PFSK-1 (cell line): Measurements from ENCODE around the gene KIRREL3.

ENCODE experiments used
- FOXP2 ChIP-seq: optimal IDR thresholded peaks from 2 replicates; pipeline ENCODE3; 2011; ENCODE audit warnings: borderline replicate concordance, control low read depth, inconsistent platforms; ENCODE audit not compliant: insufficient read depth; ENCODE audit errors: extremely low read length, extremely low read depth
- POLR2AphosphoS5 ChIP-seq: IDR thresholded peaks from 2 replicates; pipeline ENCODE4 v1.6.1; 2012; ENCODE audit warnings: low read depth, mild to moderate bottlenecking, control low read depth, low read length, moderate library complexity
- SIN3A ChIP-seq: IDR thresholded peaks from 2 replicates; pipeline ENCODE4 v1.6.1; 2012; ENCODE audit warnings: mild to moderate bottlenecking, low read length, moderate library complexity, borderline replicate concordance; ENCODE audit not compliant: insufficient read depth
- TAF1 ChIP-seq: IDR thresholded peaks from 2 replicates; pipeline ENCODE4 v1.6.1; 2012; ENCODE audit warnings: low read length, control low read depth, borderline replicate concordance; ENCODE audit not compliant: insufficient read depth
- TF ChIP-seq, protein P1 (sequence below), 2 experiments: IDR thresholded peaks; 2 replicates each; pipeline versions ENCODE4 v1.6.1 to v1.8.0; 2011 to 2012; ENCODE audit warnings: low read depth in 2 of 2, low read length in 2 of 2, control low read depth in 1 of 2, inconsistent platforms in 1 of 2, mild to moderate bottlenecking in 1 of 2, moderate library complexity in 1 of 2; ENCODE audit not compliant: insufficient read depth in 1 of 2

DNA sequence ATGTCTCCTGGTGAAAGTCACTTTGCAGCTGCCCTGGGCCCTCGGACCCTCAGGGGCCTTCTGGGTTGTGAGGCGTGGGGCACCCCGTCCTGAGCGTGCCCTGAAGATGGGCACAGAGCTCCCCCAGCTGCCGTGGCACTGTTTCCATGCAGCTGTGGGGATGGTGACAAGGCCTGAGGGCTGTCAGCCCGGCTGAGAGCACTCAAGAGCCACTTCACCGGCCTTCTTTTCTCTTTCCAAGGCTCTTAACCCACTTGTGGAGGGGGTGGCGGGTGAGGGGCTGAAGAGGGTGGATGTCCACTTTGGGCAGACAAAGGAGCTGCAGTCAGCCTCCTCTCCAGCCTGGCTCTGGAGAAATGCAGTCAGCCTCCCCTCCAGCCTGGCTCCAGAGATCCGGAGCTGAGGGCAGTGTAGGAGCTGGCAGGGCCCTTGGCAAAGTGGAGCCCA lies 405.6 kb downstream of the KIRREL3 start:
- TF ChIP-seq, protein P1, sequence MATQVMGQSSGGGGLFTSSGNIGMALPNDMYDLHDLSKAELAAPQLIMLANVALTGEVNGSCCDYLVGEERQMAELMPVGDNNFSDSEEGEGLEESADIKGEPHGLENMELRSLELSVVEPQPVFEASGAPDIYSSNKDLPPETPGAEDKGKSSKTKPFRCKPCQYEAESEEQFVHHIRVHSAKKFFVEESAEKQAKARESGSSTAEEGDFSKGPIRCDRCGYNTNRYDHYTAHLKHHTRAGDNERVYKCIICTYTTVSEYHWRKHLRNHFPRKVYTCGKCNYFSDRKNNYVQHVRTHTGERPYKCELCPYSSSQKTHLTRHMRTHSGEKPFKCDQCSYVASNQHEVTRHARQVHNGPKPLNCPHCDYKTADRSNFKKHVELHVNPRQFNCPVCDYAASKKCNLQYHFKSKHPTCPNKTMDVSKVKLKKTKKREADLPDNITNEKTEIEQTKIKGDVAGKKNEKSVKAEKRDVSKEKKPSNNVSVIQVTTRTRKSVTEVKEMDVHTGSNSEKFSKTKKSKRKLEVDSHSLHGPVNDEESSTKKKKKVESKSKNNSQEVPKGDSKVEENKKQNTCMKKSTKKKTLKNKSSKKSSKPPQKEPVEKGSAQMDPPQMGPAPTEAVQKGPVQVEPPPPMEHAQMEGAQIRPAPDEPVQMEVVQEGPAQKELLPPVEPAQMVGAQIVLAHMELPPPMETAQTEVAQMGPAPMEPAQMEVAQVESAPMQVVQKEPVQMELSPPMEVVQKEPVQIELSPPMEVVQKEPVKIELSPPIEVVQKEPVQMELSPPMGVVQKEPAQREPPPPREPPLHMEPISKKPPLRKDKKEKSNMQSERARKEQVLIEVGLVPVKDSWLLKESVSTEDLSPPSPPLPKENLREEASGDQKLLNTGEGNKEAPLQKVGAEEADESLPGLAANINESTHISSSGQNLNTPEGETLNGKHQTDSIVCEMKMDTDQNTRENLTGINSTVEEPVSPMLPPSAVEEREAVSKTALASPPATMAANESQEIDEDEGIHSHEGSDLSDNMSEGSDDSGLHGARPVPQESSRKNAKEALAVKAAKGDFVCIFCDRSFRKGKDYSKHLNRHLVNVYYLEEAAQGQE (IDR thresholded peaks at IDR 0.05; ENCODE audit: insufficient read depth in 1 of 2, low read depth in 2 of 2, low read length in 2 of 2) = no peak
- TF ChIP-seq TAF1 (no peak), SIN3A (no peak), POLR2AphosphoS5 (no peak), FOXP2 (no peak)
